CD4-positive, alpha-beta memory T cell (primary cell): ENCODE data around the gene NCOA5. TPM values are rescaled to one million over a fixed set of nuclear protein-coding genes. Genes with fewer than 3 reads are reported as not detected.

Experiments used
- CTCF ChIA-PET: fragments of 350-600 bp; sonication (Branson Sonifier 250); formaldehyde crosslinking; loops from one replicate; lab custom pipeline; 2021; ENCODE audit warnings: inconsistent platforms; ENCODE audit not compliant: partially characterized antibody; lab: Charles Lee
- POLR2A ChIA-PET: fragments of 350-600 bp; sonication (Branson Sonifier 250); formaldehyde crosslinking; loops from one replicate; lab custom pipeline; 2021; ENCODE audit not compliant: partially characterized antibody; lab: Charles Lee
- DNase-seq, 5 donors: peaks; one replicate each; pipeline versions ENCODE4 v3.0.0 to v3.0.0-alpha.2; 2020 to 2022; ENCODE audit warnings: mixed read lengths in 1 of 5
- H3K27ac ChIP-seq: one replicate; pipeline ENCODE4 v1.7.0; 2013; ENCODE audit warnings: low read depth, low read length
- H3K27me3 ChIP-seq: 2 replicates; pipeline ENCODE4 v1.7.0; 2013; ENCODE audit warnings: mild to moderate bottlenecking, low read length, moderate library complexity; ENCODE audit not compliant: insufficient read depth
- H3K36me3 ChIP-seq: 2 replicates; pipeline ENCODE4 v1.7.0; 2013; ENCODE audit warnings: mild to moderate bottlenecking, low read length, moderate library complexity; ENCODE audit not compliant: insufficient read depth
- H3K4me1 ChIP-seq: 2 replicates; pipeline ENCODE4 v1.7.0; 2013; ENCODE audit warnings: mild to moderate bottlenecking, low read length, moderate library complexity; ENCODE audit not compliant: insufficient read depth
- H3K4me3 ChIP-seq, 2 donors: one replicate each; pipeline ENCODE4 v1.7.0; 2013; ENCODE audit warnings: low read length in 2 of 2, mild to moderate bottlenecking in 1 of 2
- H3K9me3 ChIP-seq, 2 donors: one replicate each; pipeline ENCODE4 v1.7.0; 2013; ENCODE audit warnings: low read length in 2 of 2, control low read depth in 1 of 2; ENCODE audit not compliant: control insufficient read depth in 1 of 2
- H3K27ac Mint-ChIP-seq, 7 donors: one replicate each; pipeline ENCODE4 v1.8.0; 2020 to 2021; ENCODE audit warnings: mixed read lengths in 7 of 7, mild to moderate bottlenecking in 6 of 7, inconsistent platforms in 3 of 7, moderate library complexity in 3 of 7
- H3K27me3 Mint-ChIP-seq, 2 donors: one replicate each; pipeline ENCODE4 v1.8.0; 2020 to 2021; ENCODE audit warnings: mixed read lengths in 2 of 2
- H3K36me3 Mint-ChIP-seq, 2 donors: one replicate each; pipeline ENCODE4 v1.8.0; 2020 to 2021; ENCODE audit warnings: mixed read lengths in 2 of 2, inconsistent platforms in 1 of 2, mild to moderate bottlenecking in 1 of 2
- H3K4me1 Mint-ChIP-seq, 4 donors: one replicate each; pipeline ENCODE4 v1.8.0; 2020 to 2021; ENCODE audit warnings: mixed read lengths in 4 of 4, mild to moderate bottlenecking in 1 of 4
- H3K4me3 Mint-ChIP-seq, 8 donors: one replicate each; pipeline ENCODE4 v1.8.0; 2020 to 2021; ENCODE audit warnings: mixed read lengths in 8 of 8, mild to moderate bottlenecking in 7 of 8, moderate library complexity in 6 of 8, inconsistent platforms in 3 of 8
- H3K9me3 Mint-ChIP-seq, 8 donors: one replicate each; pipeline ENCODE4 v1.8.0; 2020 to 2021; ENCODE audit warnings: mixed read lengths in 8 of 8, mild to moderate bottlenecking in 5 of 8, inconsistent platforms in 3 of 8, moderate library complexity in 1 of 8
- intact Hi-C: fragments of 100-400 bp; cut with micrococcal nuclease; formaldehyde crosslinking; loops from one replicate; pipeline ENCODE4 v1.15.1; 2023
- polyA plus RNA-seq, 2 donors: library from polyadenylated mRNA; unstranded; fragments of 300-500 nt; fragmentation: Illumina TruSeq; gene quantifications; one replicate each; pipeline ENCODE4 v1.2.3, GENCODE V29; 2021
- total RNA-seq, 2 experiments: library from RNA; stranded (reverse); gene quantifications; one replicate each; pipeline ENCODE4 v1.2.3, GENCODE V29; 2021

The NCOA5 gene
- total and polyA plus RNA-seq, 4 experiments from 2014 or later, result 12.8 to 47.2 (median 38.6) TPM

DNA sequence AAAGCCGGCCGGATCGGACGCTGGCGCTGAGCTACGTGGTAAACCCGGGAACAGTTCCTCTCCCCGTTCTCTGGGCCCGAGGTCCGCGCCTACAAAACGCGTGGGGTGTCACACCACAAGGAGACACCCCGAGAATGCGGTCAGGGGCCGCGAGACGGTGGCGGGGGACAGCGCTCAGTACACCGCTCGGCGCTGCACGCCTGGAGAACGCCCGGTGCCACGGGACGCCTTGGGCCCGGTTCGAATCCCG lies 670 bp downstream of the NCOA5 start:
- Histone ChIP-seq H3K9me3 (no peaks in the 10 kb centered on the region), H3K4me1 (peaks cover 55% of the 10 kb centered on the region), H3K27me3 (no peaks in the 10 kb centered on the region), H3K4me3 (peak overlapping the region; percentile 58 to 86), H3K27ac (peak overlapping the region; percentile 93), H3K36me3 (no peaks in the 10 kb centered on the region)
- peaks cover 0 to 15% of the 10 kb centered on the region in 2 donors for H3K36me3 Mint-ChIP-seq
- ChIA-PET CTCF (interaction anchor here (0.9 to 2.4 kb wide), 3 partner anchors 66 to 119 kb away, joined by 4 to 8 read pairs (median 4); no protein-coding TSS in a partner anchor), POLR2A (interaction anchor here (0.6 to 2.1 kb wide), 7 partner anchors 9 to 275 kb away, joined by 3 to 16 read pairs (median 4); partner anchors contain the start of genes PCIF1 and ZNF335)
- H3K4me1 Mint-ChIP-seq, result peaks cover 35 to 61% (median 52%) of the 10 kb centered on the region in 4 donors
- intact Hi-C loops, result loop anchor here (1.0 to 5.0 kb wide), 4 partner anchors 74 to 317 kb away; partner anchors contain the start of genes DNTTIP1, ELMO2 and WFDC3
- peak in 1 of 5 donors; percentile 57 for DNase-seq
- H3K4me3 Mint-ChIP-seq, result peak overlapping the region; percentile 87 to 92 (median 88)
- H3K9me3 Mint-ChIP-seq, result no peaks in the 10 kb centered on the region
- H3K27ac Mint-ChIP-seq, result peak overlapping the region; percentile 78 to 94 (median 89)
- H3K27me3 Mint-ChIP-seq, result no peaks in the 10 kb centered on the region

DNA sequence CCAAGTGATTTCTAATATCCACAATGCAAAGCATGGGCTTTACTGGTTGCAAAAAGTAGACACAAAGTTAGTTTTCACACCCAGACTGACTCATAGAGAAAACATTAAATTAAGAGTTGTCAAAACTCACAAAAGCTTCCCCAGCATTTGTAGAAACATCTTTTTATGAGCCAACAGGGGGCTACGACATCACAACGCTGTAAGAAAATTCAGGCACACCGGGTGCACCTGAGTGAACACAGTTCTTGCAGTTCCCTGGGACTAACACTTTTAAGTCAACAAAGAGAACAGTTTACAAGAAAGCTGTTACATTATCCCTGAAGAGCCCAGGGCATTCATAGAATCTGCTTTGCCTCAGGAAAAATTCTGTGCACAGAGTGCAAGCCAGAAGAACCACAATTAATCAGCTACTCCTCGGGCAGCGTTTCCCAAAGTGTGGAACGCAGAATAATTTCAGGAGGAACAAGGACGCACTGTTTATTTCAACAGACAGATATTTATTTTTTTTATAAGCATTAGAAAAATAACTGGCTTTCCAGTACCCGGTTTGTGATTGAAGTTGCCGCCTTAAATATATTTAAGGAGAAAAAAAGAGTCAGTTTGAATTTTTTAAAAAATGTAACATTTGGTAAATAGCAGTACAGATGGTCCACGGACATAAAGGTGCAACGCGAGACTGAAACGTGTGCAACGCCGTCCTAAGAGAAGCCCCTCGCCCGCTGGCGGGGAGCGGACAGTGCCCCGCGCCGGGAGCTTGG lies 1.2 kb downstream of the NCOA5 start:
- peak overlapping the region; percentile 78 to 94 (median 88) for H3K27ac Mint-ChIP-seq
- CTCF ChIA-PET, result interaction anchor here (0.9 to 2.4 kb wide), 4 partner anchors 66 to 119 kb away, joined by 3 to 8 read pairs (median 4); no protein-coding TSS in a partner anchor

DNA sequence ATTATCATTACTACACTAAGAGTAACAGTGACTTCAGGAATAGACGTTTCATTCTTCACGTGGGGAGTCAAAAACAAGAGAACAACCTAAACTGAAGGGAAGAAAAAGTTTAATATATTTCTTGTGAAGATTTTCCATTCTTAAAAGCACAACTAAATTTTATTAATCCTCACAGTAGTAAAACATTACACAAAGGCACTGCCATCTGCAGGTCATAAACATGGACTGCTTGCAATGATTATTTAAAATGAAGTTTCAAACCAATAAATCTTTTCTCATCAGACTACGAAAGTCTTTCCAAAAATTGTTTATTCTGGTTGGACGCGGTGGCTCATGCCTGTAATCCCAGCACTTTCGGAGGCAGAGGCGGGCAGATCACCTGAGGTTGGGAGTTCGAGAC lies 2.6 kb downstream of the NCOA5 start:
- H3K27me3 ChIP-seq, result no peaks in the 10 kb centered on the region
- peaks cover 74% of the 10 kb centered on the region for H3K4me1 ChIP-seq
- no peaks in the 10 kb centered on the region for H3K9me3 ChIP-seq
- no peak for DNase-seq
- no peak overlapping the region for H3K27ac ChIP-seq
- H3K4me1 Mint-ChIP-seq, result peaks cover 49 to 80% (median 66%) of the 10 kb centered on the region in 4 donors
- peak overlapping the region in 2 of 7 donors; percentile 41 to 49 for H3K27ac Mint-ChIP-seq
- intact Hi-C loops, result loop anchor here (1.0 to 5.0 kb wide), 3 partner anchors 65 to 295 kb away; partner anchors contain the start of genes DNTTIP1 and WFDC3
- no peaks in the 10 kb centered on the region for H3K27me3 Mint-ChIP-seq
- H3K36me3 ChIP-seq, result no peaks in the 10 kb centered on the region
- H3K36me3 Mint-ChIP-seq, result peaks cover 0 to 15% of the 10 kb centered on the region in 2 donors
- no peaks in the 10 kb centered on the region for H3K9me3 Mint-ChIP-seq
- POLR2A ChIA-PET, result no interaction called here
- CTCF ChIA-PET, result interaction anchor here (0.9 to 2.4 kb wide), 4 partner anchors 64 to 100 kb away, joined by 3 to 8 read pairs (median 3); no protein-coding TSS in a partner anchor
- no peak overlapping the region for H3K4me3 ChIP-seq
- peak overlapping the region in 7 of 8 donors; percentile 17 to 89 (median 61) for H3K4me3 Mint-ChIP-seq

More for the DNA sequence above, 1.2 kb downstream of the NCOA5 start:
- POLR2A ChIA-PET, result interaction anchor here (0.6 to 2.1 kb wide), 7 partner anchors 8 to 276 kb away, joined by 3 to 16 read pairs (median 4); partner anchors contain the start of genes PCIF1 and ZNF335
- intact Hi-C loops, result loop anchor here (1.0 to 5.0 kb wide), 4 partner anchors 74 to 318 kb away; partner anchors contain the start of genes DNTTIP1, ELMO2 and WFDC3
- Histone ChIP-seq H3K9me3 (no peaks in the 10 kb centered on the region), H3K4me3 (peak overlapping the region; percentile 58 to 86), H3K4me1 (peaks cover 60% of the 10 kb centered on the region), H3K36me3 (no peaks in the 10 kb centered on the region), H3K27ac (peak overlapping the region; percentile 93), H3K27me3 (no peaks in the 10 kb centered on the region)
- Mint-ChIP-seq H3K4me1 (peaks cover 37 to 66% (median 54%) of the 10 kb centered on the region in 4 donors), H3K9me3 (no peaks in the 10 kb centered on the region), H3K4me3 (peak overlapping the region; percentile 87 to 92 (median 88)), H3K36me3 (peaks cover 0 to 15% of the 10 kb centered on the region in 2 donors), H3K27me3 (no peaks in the 10 kb centered on the region)
- no peak for DNase-seq

DNA sequence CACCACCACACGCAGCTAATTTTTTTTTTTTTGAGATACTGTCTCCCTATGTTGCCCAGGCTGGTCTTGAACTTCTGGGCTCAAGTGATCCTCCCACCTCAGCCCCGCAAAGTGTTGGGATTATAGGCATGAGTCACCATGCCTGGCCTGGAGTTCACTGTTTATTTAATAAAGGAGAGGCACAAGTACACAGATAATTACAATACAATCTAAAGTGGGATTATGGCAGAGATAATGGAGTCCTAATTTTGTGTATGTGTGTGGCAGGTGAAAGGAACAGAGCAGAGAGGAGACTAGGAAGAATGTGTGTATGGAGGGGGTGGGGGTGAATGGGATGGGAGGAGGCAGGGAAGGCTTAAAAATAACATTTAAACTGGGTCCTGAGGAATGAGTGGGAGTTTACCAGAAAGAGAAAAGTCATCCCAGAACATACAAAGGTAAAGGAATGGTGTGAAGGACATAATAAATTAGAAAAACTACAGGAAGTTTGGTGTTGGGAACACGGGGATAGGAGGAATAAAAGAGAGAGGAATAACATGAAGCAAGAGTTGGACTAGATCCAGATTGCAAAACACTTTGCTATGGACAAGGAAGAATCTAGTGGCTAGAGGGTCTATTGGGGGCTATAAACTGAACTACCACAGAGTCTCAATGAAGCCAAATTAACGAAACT lies 4.4 kb downstream of the NCOA5 start:
- no peaks in the 10 kb centered on the region for H3K9me3 Mint-ChIP-seq
- H3K36me3 Mint-ChIP-seq, result peaks cover under 1 to 15% of the 10 kb centered on the region in 2 donors
- H3K36me3 ChIP-seq, result no peaks in the 10 kb centered on the region
- peaks cover 76% of the 10 kb centered on the region for H3K4me1 ChIP-seq
- POLR2A ChIA-PET, result interaction anchor here (1.5 kb wide), 1 partner anchor 9 kb away, joined by 3 read pairs; no protein-coding TSS in a partner anchor
- CTCF ChIA-PET, result interaction anchor here (1.2 to 1.7 kb wide), 3 partner anchors 63 to 98 kb away, joined by 4 to 12 read pairs (median 5); no protein-coding TSS in a partner anchor
- H3K4me3 ChIP-seq, result no peak overlapping the region
- DNase-seq, result no peak
- no peak overlapping the region for H3K27ac ChIP-seq
- intact Hi-C loops, result loop anchor here (5.0 kb wide), 2 partner anchors 98 to 293 kb away; partner anchors contain the start of genes DNTTIP1 and WFDC3
- H3K4me1 Mint-ChIP-seq, result peaks cover 53 to 82% (median 67%) of the 10 kb centered on the region in 4 donors
- peak overlapping the region in 3 of 8 donors; percentile 44 to 48 (median 45) for H3K4me3 Mint-ChIP-seq
- no peaks in the 10 kb centered on the region for H3K9me3 ChIP-seq
- no peaks in the 10 kb centered on the region for H3K27me3 Mint-ChIP-seq
- peak overlapping the region in 1 of 7 donors; percentile 8 for H3K27ac Mint-ChIP-seq
- no peaks in the 10 kb centered on the region for H3K27me3 ChIP-seq

DNA sequence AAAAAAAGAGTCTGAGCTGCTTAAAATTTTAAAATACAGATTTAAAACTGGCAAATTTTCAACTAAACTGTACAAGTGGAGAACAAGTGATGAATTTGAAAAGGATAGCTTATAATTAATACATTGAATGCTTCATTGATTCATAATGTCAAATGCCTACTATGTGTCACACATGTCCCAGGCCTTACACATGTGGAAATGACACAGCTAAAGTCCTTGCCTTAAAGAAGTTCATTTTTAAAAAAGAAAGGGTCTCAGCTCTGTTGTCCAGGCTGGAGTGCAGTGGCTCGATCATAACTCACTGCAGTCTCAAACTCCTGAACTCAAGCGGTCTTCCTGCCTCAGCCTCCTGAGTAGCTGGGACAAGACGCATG lies 5.0 kb downstream of the NCOA5 start:
- CTCF ChIA-PET, result interaction anchor here (1.5 to 1.7 kb wide), 2 partner anchors 63 to 70 kb away, joined by 4 to 12 read pairs; no protein-coding TSS in a partner anchor
- intact Hi-C loops, result loop anchor here (5.0 kb wide), 2 partner anchors 97 to 292 kb away; partner anchors contain the start of genes DNTTIP1 and WFDC3

DNA sequence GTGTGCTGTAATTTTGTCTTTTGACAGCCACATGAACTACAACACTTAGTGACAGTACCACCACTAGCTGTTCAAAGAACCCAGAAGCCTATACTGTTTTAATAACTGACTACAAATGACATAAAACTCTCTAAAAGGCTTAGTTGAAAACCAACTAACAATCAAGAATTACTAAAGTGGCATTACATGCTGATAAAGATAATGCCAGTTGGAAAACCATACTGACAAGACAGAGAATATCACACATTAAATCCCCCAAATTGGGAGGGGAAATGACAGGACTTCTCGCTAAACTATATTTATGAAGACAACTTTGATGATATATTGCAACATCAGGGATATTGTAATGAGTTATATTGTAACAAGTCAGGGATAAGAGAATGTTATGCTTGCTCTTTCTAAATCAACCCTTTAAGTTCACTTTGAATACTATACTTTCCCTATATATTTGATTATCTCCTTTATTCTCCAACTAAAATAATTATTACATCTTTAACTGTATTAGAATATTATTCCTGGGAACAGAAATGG lies 6.2 kb downstream of the NCOA5 start:
- H3K4me1 ChIP-seq, result peaks cover 67% of the 10 kb centered on the region
- Mint-ChIP-seq H3K4me1 (peaks cover 56 to 76% (median 64%) of the 10 kb centered on the region in 4 donors), H3K4me3 (peak overlapping the region in 2 of 8 donors; percentile 13 to 15), H3K9me3 (no peaks in the 10 kb centered on the region), H3K27ac (no peak overlapping the region), H3K27me3 (no peaks in the 10 kb centered on the region), H3K36me3 (peaks cover 15 to 27% of the 10 kb centered on the region in 2 donors)
- intact Hi-C loops, result no loop called here
- no peaks in the 10 kb centered on the region for H3K27me3 ChIP-seq
- ChIA-PET CTCF (interaction anchor here (1.5 to 1.7 kb wide), 2 partner anchors 61 to 69 kb away, joined by 4 to 12 read pairs; no protein-coding TSS in a partner anchor), POLR2A (no interaction called here)
- H3K36me3 ChIP-seq, result peaks cover 8% of the 10 kb centered on the region
- no peak overlapping the region for H3K27ac ChIP-seq
- no peak overlapping the region for H3K4me3 ChIP-seq
- DNase-seq, result no peak
- no peaks in the 10 kb centered on the region for H3K9me3 ChIP-seq

More for the DNA sequence above, 5.0 kb downstream of the NCOA5 start:
- Mint-ChIP-seq H3K36me3 (peaks cover 4 to 15% of the 10 kb centered on the region in 2 donors), H3K4me1 (peaks cover 55 to 77% (median 63%) of the 10 kb centered on the region in 4 donors), H3K27ac (no peak overlapping the region), H3K4me3 (peak overlapping the region in 2 of 8 donors; percentile 45 to 48), H3K9me3 (no peaks in the 10 kb centered on the region), H3K27me3 (no peaks in the 10 kb centered on the region)
- no peak overlapping the region for H3K27ac ChIP-seq
- H3K4me1 ChIP-seq, result peaks cover 72% of the 10 kb centered on the region
- no peak overlapping the region for H3K4me3 ChIP-seq
- H3K27me3 ChIP-seq, result no peaks in the 10 kb centered on the region
- POLR2A ChIA-PET, result no interaction called here
- H3K9me3 ChIP-seq, result no peaks in the 10 kb centered on the region
- DNase-seq, result no peak
- H3K36me3 ChIP-seq, result no peaks in the 10 kb centered on the region
